H1 (cell line): ENCODE results near the gene HADH. TPM values are rescaled to one million over a fixed set of nuclear protein-coding genes. Genes with fewer than 3 reads are reported as not detected.
"Not testable (repeated sequence)": the region's sequence is repeated elsewhere in the genome, so short reads cannot be mapped to it uniquely, and the experiment has no call there.

Source experiments
- CTCF ChIA-PET: fragments of 300-600 bp; sonication (Branson Sonifier 250); formaldehyde crosslinking; loops from one replicate; lab custom pipeline; 2021; ENCODE audit not compliant: partially characterized antibody; lab: Charles Lee
- POLR2A ChIA-PET: fragments of 300-600 bp; sonication (Branson Sonifier 250); formaldehyde crosslinking; loops from one replicate; lab custom pipeline; 2021; ENCODE audit warnings: inconsistent platforms; ENCODE audit not compliant: partially characterized antibody; lab: Charles Lee
- DNase-seq, 2 experiments: peaks; one replicate each; pipeline versions ENCODE4 v3.0.0 to v3.0.0-alpha.2; 2010 to 2022; ENCODE audit warnings: low spot score in 2 of 2, low read depth in 1 of 2, mixed read lengths in 1 of 2
- FAIRE-seq: peaks from 2 replicates; lab custom pipeline; 2011; peaks lifted over from hg19 to GRCh38; lab: Jason Lieb, UNC
- H2AFZ ChIP-seq: 2 replicates; pipeline ENCODE4 v1.8.1; 2012; ENCODE audit warnings: low read length, inconsistent platforms
- H2AK5ac ChIP-seq: 2 replicates; pipeline ENCODE4 v1.6.1; 2013; ENCODE audit warnings: low read depth, low read length
- H2BK120ac ChIP-seq: replicated peaks from 2 replicates; pipeline ENCODE3; 2013; ENCODE audit warnings: low read depth, low read length, inconsistent platforms
- H2BK12ac ChIP-seq: 2 replicates; pipeline ENCODE4 v1.6.1; 2013; ENCODE audit warnings: low read depth, low read length
- H2BK15ac ChIP-seq: 2 replicates; pipeline ENCODE4 v1.6.1; 2013; ENCODE audit warnings: low read length
- H2BK20ac ChIP-seq: 2 replicates; pipeline ENCODE4 v1.6.1; 2013; ENCODE audit warnings: low read length
- H2BK5ac ChIP-seq: 2 replicates; pipeline ENCODE4 v1.6.1; 2013; ENCODE audit warnings: low read depth, low read length
- H3K14ac ChIP-seq: 2 replicates; pipeline ENCODE4 v1.6.1; 2013; ENCODE audit warnings: inconsistent platforms; ENCODE audit not compliant: insufficient read length
- H3K18ac ChIP-seq: 2 replicates; pipeline ENCODE4 v1.6.1; 2013; ENCODE audit warnings: low read length; ENCODE audit errors: extremely low read depth
- H3K23ac ChIP-seq: 2 replicates; pipeline ENCODE4 v1.6.1; 2013; ENCODE audit warnings: inconsistent platforms; ENCODE audit not compliant: insufficient read length
- H3K23me2 ChIP-seq: 2 replicates; pipeline ENCODE4 v1.6.1; 2013; ENCODE audit warnings: low read depth, low read length
- H3K27ac ChIP-seq: 2 replicates; pipeline ENCODE4 v1.6.1; 2011; ENCODE audit warnings: low read depth, low read length, inconsistent platforms
- H3K27me3 ChIP-seq, 4 experiments: replicated peaks in 1 of 4; 1 replicate in 1 of 4; 2 replicates in 3 of 4; pipeline versions ENCODE4 v1.6.1 to v1.8.1; 2011 to 2013; ENCODE audit warnings: low read length in 3 of 4, mild to moderate bottlenecking in 3 of 4, inconsistent platforms in 2 of 4, mixed read lengths in 2 of 4, moderate library complexity in 1 of 4; ENCODE audit not compliant: control insufficient read depth in 3 of 4, insufficient read depth in 3 of 4; ENCODE audit errors: extremely low read depth in 1 of 4
- H3K36me3 ChIP-seq, 4 experiments: 2 replicates each; pipeline versions ENCODE4 v1.6.1 to v1.8.1; 2011 to 2013; ENCODE audit warnings: mild to moderate bottlenecking in 4 of 4, low read length in 3 of 4, moderate library complexity in 2 of 4, control low read depth in 1 of 4, inconsistent platforms in 1 of 4; ENCODE audit not compliant: insufficient read depth in 4 of 4, control insufficient read depth in 2 of 4
- H3K4ac ChIP-seq: replicated peaks from 2 replicates; pipeline ENCODE3; 2013; ENCODE audit warnings: low read length, low read depth, mixed read lengths, inconsistent platforms; ENCODE audit not compliant: insufficient read length
- H3K4me1 ChIP-seq, 4 experiments: replicated peaks in 1 of 4; 1 replicate in 1 of 4; 2 replicates in 3 of 4; pipeline versions ENCODE4 v1.6.1 to v1.8.1; 2011 to 2013; ENCODE audit warnings: low read length in 3 of 4, inconsistent platforms in 2 of 4, mixed read lengths in 1 of 4; ENCODE audit not compliant: insufficient read depth in 4 of 4, control insufficient read depth in 3 of 4
- H3K4me2 ChIP-seq, 2 experiments: 2 replicates each; pipeline versions ENCODE4 v1.6.1 to v1.8.1; 2011 to 2013; ENCODE audit warnings: low read depth in 2 of 2, low read length in 2 of 2, control low read depth in 1 of 2, inconsistent platforms in 1 of 2, mild to moderate bottlenecking in 1 of 2; ENCODE audit not compliant: insufficient read depth in 1 of 2
- H3K4me3 ChIP-seq, 4 experiments: fragments of 200-600, 300-600 bp in 1 of 4; sonication (generic), shearing (Covaris generic), sonication (Bioruptor Twin) in 1 of 4; 2 replicates each; pipeline versions ENCODE4 v1.5.1 to v1.8.1; 2011 to 2016; ENCODE audit warnings: low read length in 4 of 4, low read depth in 3 of 4, control low read depth in 2 of 4, inconsistent platforms in 2 of 4, mild to moderate bottlenecking in 2 of 4, mixed read lengths in 1 of 4, moderate library complexity in 1 of 4; ENCODE audit not compliant: insufficient read depth in 2 of 4; ENCODE audit errors: extremely low read depth in 1 of 4
- H3K56ac ChIP-seq: replicated peaks from 2 replicates; pipeline ENCODE3; 2013; ENCODE audit warnings: low read depth, mild to moderate bottlenecking, mixed read lengths, low read length, inconsistent platforms; ENCODE audit not compliant: insufficient read length
- H3K79me1 ChIP-seq: 2 replicates; pipeline ENCODE4 v1.6.1; 2013; ENCODE audit warnings: low read depth, low read length, control low read depth
- H3K79me2 ChIP-seq, 2 experiments: 2 replicates each; pipeline versions ENCODE4 v1.6.1 to v1.8.1; 2012 to 2013; ENCODE audit warnings: low read length in 2 of 2, mild to moderate bottlenecking in 2 of 2, inconsistent platforms in 1 of 2; ENCODE audit not compliant: insufficient read depth in 2 of 2, control insufficient read depth in 1 of 2
- H3K9ac ChIP-seq, 4 experiments: replicated peaks in 1 of 4; 1 replicate in 1 of 4; 2 replicates in 3 of 4; pipeline versions ENCODE4 v1.6.1 to v1.8.1; 2011 to 2013; ENCODE audit warnings: low read depth in 3 of 4, low read length in 3 of 4, control low read depth in 2 of 4, mild to moderate bottlenecking in 2 of 4, moderate library complexity in 2 of 4, inconsistent platforms in 1 of 4; ENCODE audit errors: extremely low read depth in 1 of 4
- H3K9me3 ChIP-seq, 2 experiments: 2 replicates each; pipeline versions ENCODE4 v1.6.1 to v1.8.1; 2012 to 2013; ENCODE audit warnings: mild to moderate bottlenecking in 2 of 2, moderate library complexity in 2 of 2, control low read depth in 1 of 2, inconsistent platforms in 1 of 2, low read depth in 1 of 2, low read length in 1 of 2, mixed read lengths in 1 of 2; ENCODE audit not compliant: insufficient read depth in 2 of 2
- H4K20me1 ChIP-seq, 2 experiments: replicated peaks in 1 of 2; 2 replicates each; pipeline versions ENCODE3 to v1.8.1; 2011 to 2013; ENCODE audit warnings: inconsistent platforms in 2 of 2, low read length in 2 of 2, mild to moderate bottlenecking in 1 of 2; ENCODE audit not compliant: insufficient read depth in 2 of 2, control insufficient read depth in 1 of 2
- H4K5ac ChIP-seq: 2 replicates; pipeline ENCODE4 v1.6.1; 2013; ENCODE audit warnings: low read length, low read depth, mixed read lengths, inconsistent platforms; ENCODE audit not compliant: insufficient read length
- H4K8ac ChIP-seq: 2 replicates; pipeline ENCODE4 v1.8.0; 2013; ENCODE audit warnings: mild to moderate bottlenecking, moderate library complexity, low read length, inconsistent platforms; ENCODE audit not compliant: insufficient read depth; ENCODE audit errors: extremely low read depth
- H4K91ac ChIP-seq: replicated peaks from 2 replicates; pipeline ENCODE3; 2013; ENCODE audit warnings: low read length, mixed read lengths, inconsistent platforms; ENCODE audit not compliant: insufficient read length
- WGBS, 2 experiments: shearing (Covaris generic) in 1 of 2; methylation state at CpG; one replicate each; pipeline versions ENCODE4 v1.1.6 to v1.1.7; 2013 to 2015; ENCODE audit warnings: low lambda C conversion rate in 2 of 2, mixed read lengths in 2 of 2, inconsistent platforms in 1 of 2, low coverage in 1 of 2, missing lambda C conversion rate in 1 of 2; ENCODE audit not compliant: insufficient replicate concordance in 2 of 2, insufficient coverage in 1 of 2, insufficient read length in 1 of 2; ENCODE audit errors: extremely low coverage in 1 of 2, missing lambda C conversion rate in 1 of 2; 5-methylcytosine and 5-hydroxymethylcytosine counted together
- polyA plus RNA-seq, 7 experiments: library from polyadenylated mRNA; depleted of rRNA in 3 of 7; stranded (reverse) in 5 of 7; unstranded in 2 of 7; fragments of >200 nt in 5 of 7; fragments of 200-250 nt in 2 of 7; gene quantifications; 1 replicate in 5 of 7; 2 replicates in 1 of 7; 4 replicates in 1 of 7; pipeline versions ENCODE4 v1.2.1 to v1.2.3, GENCODE V29; 2011 to 2013; ENCODE audit warnings: missing spikeins in 2 of 7, mixed read lengths in 2 of 7
- total RNA-seq: library from RNA; stranded (reverse); fragmentation: NEBNext Ultra II Directional; extraction: Animal tissue kit (Norgen Biotek cat#: 25700); gene quantifications from 2 replicates; pipeline ENCODE4 v1.2.1, GENCODE V29; 2021

The HADH gene
- total and polyA plus RNA-seq, 2 of the 8 experiments (the other 6 are each of a cell fraction or from before 2014, with no cell fraction given): 47.5 to 54.4 TPM

DNA sequence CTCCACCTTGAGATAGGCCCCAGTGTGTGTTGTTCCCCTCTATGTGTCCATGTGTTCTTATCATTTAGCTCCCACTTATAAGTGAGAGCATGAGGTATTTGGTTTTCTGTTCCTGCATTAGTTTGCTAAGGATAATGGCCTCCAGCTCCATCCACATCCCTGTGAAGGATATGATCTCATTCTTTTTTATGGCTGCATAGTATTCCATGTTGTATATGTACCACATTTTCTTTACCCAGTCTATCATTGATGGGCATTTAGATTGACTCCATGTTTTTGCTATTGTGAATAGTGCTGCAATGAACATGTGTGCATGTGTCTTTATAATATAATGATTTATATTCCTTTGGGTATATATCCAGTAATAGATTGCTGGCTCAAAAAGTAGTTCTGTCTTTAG, 22.2 kb upstream of the HADH start:
- H3K56ac ChIP-seq, H3K18ac ChIP-seq, H3K36me3 ChIP-seq, H3K4ac ChIP-seq, POLR2A ChIA-PET, H2BK120ac ChIP-seq, FAIRE-seq, H3K27ac ChIP-seq, H3K4me3 ChIP-seq, H3K23ac ChIP-seq, H4K5ac ChIP-seq, H2BK12ac ChIP-seq, H4K91ac ChIP-seq, H3K14ac ChIP-seq, H4K20me1 ChIP-seq, H3K9ac ChIP-seq, H3K4me2 ChIP-seq, H2BK20ac ChIP-seq, H3K23me2 ChIP-seq, H2BK5ac ChIP-seq, H3K79me1 ChIP-seq, H2AFZ ChIP-seq, H3K9me3 ChIP-seq, H2AK5ac ChIP-seq, H3K27me3 ChIP-seq, H4K8ac ChIP-seq, H3K79me2 ChIP-seq, H2BK15ac ChIP-seq, H3K4me1 ChIP-seq, DNase-seq: not testable (repeated sequence)
- CTCF ChIA-PET: interaction anchor here (0.7 kb wide), 1 partner anchor 141 kb away, joined by 3 read pairs; no protein-coding TSS in a partner anchor

DNA sequence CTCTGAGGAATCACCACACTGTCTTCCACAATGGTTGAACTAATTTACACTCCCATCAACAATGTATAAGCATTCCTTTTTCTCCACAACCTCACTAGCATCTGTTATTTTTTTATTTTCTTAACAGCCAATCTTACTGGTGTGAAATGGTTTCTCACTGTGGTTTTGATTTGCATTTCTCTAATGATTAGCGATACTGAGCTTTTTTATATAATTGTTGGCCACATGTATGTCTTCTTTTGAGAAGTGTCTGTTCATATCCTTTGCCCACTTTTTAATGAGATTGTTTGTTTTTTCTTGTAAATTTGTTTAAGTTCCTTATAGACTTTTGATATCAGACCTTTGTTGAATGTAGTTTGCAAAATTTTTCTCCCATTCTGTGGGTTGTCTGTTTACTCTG, 21.8 kb upstream of the HADH start:
- H3K79me2 ChIP-seq, H3K4me3 ChIP-seq, H3K27me3 ChIP-seq, H3K4me2 ChIP-seq, H4K5ac ChIP-seq, H3K4ac ChIP-seq, H2BK15ac ChIP-seq, H2BK5ac ChIP-seq, H3K79me1 ChIP-seq, DNase-seq, H3K23me2 ChIP-seq, H3K18ac ChIP-seq, H3K14ac ChIP-seq, H3K4me1 ChIP-seq, H4K20me1 ChIP-seq, H2AFZ ChIP-seq, FAIRE-seq, H3K36me3 ChIP-seq, H4K8ac ChIP-seq, H2BK20ac ChIP-seq, H3K23ac ChIP-seq, H3K56ac ChIP-seq, H3K9me3 ChIP-seq, H3K27ac ChIP-seq, H4K91ac ChIP-seq, H2AK5ac ChIP-seq, H3K9ac ChIP-seq, H2BK120ac ChIP-seq, H2BK12ac ChIP-seq, POLR2A ChIA-PET: not testable (repeated sequence)
- CTCF ChIA-PET: interaction anchor here (0.7 kb wide), 1 partner anchor 141 kb away, joined by 3 read pairs; no protein-coding TSS in a partner anchor
- WGBS, 2 experiments: 100% methylated on average over 1 of the region's 1 CpG; no CpG with 5 or more reads in 1 of the 2 experiments
